Neuronal stem cell (in vitro differentiated cells): ENCODE measurements around the gene BRI3.
"Not testable (repeated sequence)": the region's sequence is repeated elsewhere in the genome, so short reads cannot be mapped to it uniquely, and the experiment has no call there.

Experiments
- DNase-seq: peaks from one replicate; pipeline ENCODE4 v3.0.0-alpha.2; 2013; ENCODE audit warnings: low spot score
- H2AFZ ChIP-seq: one replicate; pipeline ENCODE4 v1.6.1; 2013; ENCODE audit warnings: mild to moderate bottlenecking, low read length, inconsistent platforms
- H2AK5ac ChIP-seq: 2 replicates; pipeline ENCODE4 v1.6.1; 2013; ENCODE audit warnings: low read depth, mild to moderate bottlenecking, inconsistent platforms, low read length, moderate library complexity, mixed read lengths
- H2BK120ac ChIP-seq: 2 replicates; pipeline ENCODE4 v1.6.1; 2013; ENCODE audit warnings: low read depth, mild to moderate bottlenecking, inconsistent platforms, low read length, moderate library complexity, mixed read lengths
- H2BK12ac ChIP-seq: one replicate; pipeline ENCODE4 v1.6.1; 2013; ENCODE audit warnings: low read length, inconsistent platforms
- H2BK15ac ChIP-seq: 2 replicates; pipeline ENCODE4 v1.6.1; 2013; ENCODE audit warnings: mild to moderate bottlenecking, low read length, inconsistent platforms, mixed read lengths
- H2BK5ac ChIP-seq: one replicate; pipeline ENCODE4 v1.6.1; 2013; ENCODE audit warnings: inconsistent platforms, mild to moderate bottlenecking, low read length, moderate library complexity
- H3K14ac ChIP-seq: one replicate; pipeline ENCODE4 v1.6.1; 2013; ENCODE audit warnings: low read length, inconsistent platforms
- H3K18ac ChIP-seq: 2 replicates; pipeline ENCODE4 v1.6.1; 2013; ENCODE audit warnings: low read length, inconsistent platforms
- H3K23ac ChIP-seq: 2 replicates; pipeline ENCODE4 v1.6.1; 2013; ENCODE audit warnings: low read depth, mild to moderate bottlenecking, mixed read lengths, low read length, inconsistent platforms; ENCODE audit not compliant: poor library complexity
- H3K27ac ChIP-seq: replicated peaks from 3 replicates; pipeline ENCODE4 v1.5.1; 2013; ENCODE audit warnings: low read length, inconsistent platforms
- H3K27me3 ChIP-seq, 3 experiments: 2 replicates each; pipeline ENCODE4 v1.6.1; 2013; ENCODE audit warnings: low read length in 3 of 3, mild to moderate bottlenecking in 2 of 3, inconsistent platforms in 1 of 3, low read depth in 1 of 3, mixed read lengths in 1 of 3, moderate library complexity in 1 of 3; ENCODE audit not compliant: control insufficient read depth in 3 of 3, insufficient read depth in 3 of 3
- H3K36me3 ChIP-seq, 2 donors: replicated peaks in 1 of 2; 2 replicates each; pipeline ENCODE4 v1.6.1; 2013; ENCODE audit warnings: low read length in 2 of 2; ENCODE audit not compliant: control insufficient read depth in 2 of 2, insufficient read depth in 2 of 2
- H3K4ac ChIP-seq: 2 replicates; pipeline ENCODE4 v1.6.1; 2013; ENCODE audit warnings: inconsistent platforms, mild to moderate bottlenecking, low read length, moderate library complexity
- H3K4me1 ChIP-seq, 2 donors: 1 replicate in 1 of 2; 2 replicates in 1 of 2; pipeline ENCODE4 v1.6.1; 2013; ENCODE audit warnings: low read length in 2 of 2, low read depth in 1 of 2; ENCODE audit not compliant: control insufficient read depth in 2 of 2, insufficient read depth in 1 of 2
- H3K4me2 ChIP-seq: one replicate; pipeline ENCODE4 v1.6.1; 2013; ENCODE audit warnings: mild to moderate bottlenecking, low read length, inconsistent platforms; ENCODE audit not compliant: insufficient read depth, poor library complexity, severe bottlenecking
- H3K4me3 ChIP-seq, 2 donors: 2 replicates each; pipeline ENCODE4 v1.5.1; 2013; ENCODE audit warnings: low read length in 2 of 2, mild to moderate bottlenecking in 2 of 2, inconsistent platforms in 1 of 2, moderate library complexity in 1 of 2
- H3K79me1 ChIP-seq: one replicate; pipeline ENCODE4 v1.6.1; 2013; ENCODE audit warnings: low read depth, mild to moderate bottlenecking, inconsistent platforms, low read length, moderate library complexity
- H3K9ac ChIP-seq: one replicate; pipeline ENCODE4 v1.6.1; 2013; ENCODE audit warnings: mild to moderate bottlenecking, low read depth, low read length, inconsistent platforms; ENCODE audit not compliant: poor library complexity
- H3K9me3 ChIP-seq, 2 donors: replicated peaks in 1 of 2; 2 replicates each; pipeline versions ENCODE3 to v1.6.1; 2013; ENCODE audit warnings: low read length in 2 of 2, mild to moderate bottlenecking in 2 of 2, inconsistent platforms in 1 of 2, low read depth in 1 of 2, mixed read lengths in 1 of 2, moderate library complexity in 1 of 2; ENCODE audit not compliant: control insufficient read depth in 2 of 2, insufficient read depth in 1 of 2
- H4K8ac ChIP-seq: one replicate; pipeline ENCODE4 v1.6.1; 2013; ENCODE audit warnings: low read depth, mild to moderate bottlenecking, inconsistent platforms, low read length, moderate library complexity
- H4K91ac ChIP-seq: one replicate; pipeline ENCODE4 v1.6.1; 2013; ENCODE audit warnings: low read length, low read depth, mild to moderate bottlenecking, inconsistent platforms; ENCODE audit not compliant: poor library complexity
- WGBS, 2 donors: extraction: QIAGEN DNeasy Blood & Tissue Kit; methylation state at CpG; one replicate each; pipeline ENCODE4 v1.1.7; 2013; ENCODE audit warnings: missing lambda C conversion rate in 2 of 2, mixed read lengths in 1 of 2; ENCODE audit not compliant: insufficient read length in 2 of 2, insufficient replicate concordance in 1 of 2; ENCODE audit errors: extremely low coverage in 2 of 2; 5-methylcytosine and 5-hydroxymethylcytosine counted together

Gene BRI3

GRCh38 chr7:98315318-98315993, 34.0 kb downstream of the BRI3 start:
- no peak overlapping the region for H3K4me2 ChIP-seq
- no peak overlapping the region for H4K8ac ChIP-seq
- no peak overlapping the region for H2BK12ac ChIP-seq
- no peak overlapping the region for H3K23ac ChIP-seq
- no peak overlapping the region for H2BK15ac ChIP-seq
- H3K4me3 ChIP-seq = no peak overlapping the region
- no peak overlapping the region for H2BK5ac ChIP-seq
- H2BK120ac ChIP-seq = no peak overlapping the region
- peaks cover 0 to 1% of the 10 kb centered on the region in 2 donors for H3K9me3 ChIP-seq
- no peak overlapping the region for H3K9ac ChIP-seq
- H3K4me1 ChIP-seq = no peaks in the 10 kb centered on the region
- H3K18ac ChIP-seq = no peak overlapping the region
- H3K27me3 ChIP-seq = no peaks in the 10 kb centered on the region
- no CpG with 5 or more reads among the region's 13 CpGs for WGBS, 2 donors
- no peak overlapping the region for H3K14ac ChIP-seq
- no peaks in the 10 kb centered on the region for H3K79me1 ChIP-seq
- H2AK5ac ChIP-seq = no peak overlapping the region
- H3K36me3 ChIP-seq = peaks cover 0 to 7% of the 10 kb centered on the region in 2 donors
- H3K27ac ChIP-seq = no peak overlapping the region
- no peak overlapping the region for H3K4ac ChIP-seq
- no peak for DNase-seq
- H4K91ac ChIP-seq = no peak overlapping the region
- no peak overlapping the region for H2AFZ ChIP-seq

DNA sequence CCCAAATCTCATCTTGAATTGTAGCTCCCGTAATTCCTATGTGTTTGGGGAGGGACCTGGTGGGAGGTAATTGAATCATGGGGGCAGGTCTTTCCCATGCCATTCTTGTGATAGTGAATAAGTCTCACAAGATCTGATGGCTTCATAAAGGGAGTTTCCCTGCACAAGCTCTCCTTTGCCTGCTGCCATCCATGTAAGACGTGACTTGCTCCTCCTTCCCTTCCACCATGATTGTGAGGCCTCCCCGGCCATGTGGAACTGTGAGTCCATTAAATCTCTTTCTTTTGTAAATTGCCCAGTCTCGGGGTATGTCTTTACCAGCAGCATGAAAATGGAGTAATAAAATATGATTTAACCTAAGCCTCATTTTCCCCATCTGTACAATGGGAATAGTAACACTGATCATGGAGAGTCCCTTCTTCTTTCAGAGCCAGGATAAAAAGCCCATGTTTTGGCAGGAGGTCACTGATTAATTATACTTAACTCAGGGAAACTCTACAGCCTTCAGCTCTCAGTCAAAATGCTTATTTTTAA, 34.6 kb downstream of the BRI3 start:
- H4K8ac ChIP-seq, H4K91ac ChIP-seq, H2BK5ac ChIP-seq, H3K4ac ChIP-seq, H3K18ac ChIP-seq, H3K79me1 ChIP-seq, H3K23ac ChIP-seq, H3K14ac ChIP-seq, H3K27ac ChIP-seq, H2BK120ac ChIP-seq, H3K4me1 ChIP-seq, DNase-seq, H3K9me3 ChIP-seq, H3K9ac ChIP-seq, H2AFZ ChIP-seq, H3K36me3 ChIP-seq, H3K4me2 ChIP-seq, H2AK5ac ChIP-seq, H3K4me3 ChIP-seq, H2BK12ac ChIP-seq, H3K27me3 ChIP-seq, H2BK15ac ChIP-seq: not testable (repeated sequence)
- no CpG with 5 or more reads among the region's 4 CpGs for WGBS, 2 donors

DNA sequence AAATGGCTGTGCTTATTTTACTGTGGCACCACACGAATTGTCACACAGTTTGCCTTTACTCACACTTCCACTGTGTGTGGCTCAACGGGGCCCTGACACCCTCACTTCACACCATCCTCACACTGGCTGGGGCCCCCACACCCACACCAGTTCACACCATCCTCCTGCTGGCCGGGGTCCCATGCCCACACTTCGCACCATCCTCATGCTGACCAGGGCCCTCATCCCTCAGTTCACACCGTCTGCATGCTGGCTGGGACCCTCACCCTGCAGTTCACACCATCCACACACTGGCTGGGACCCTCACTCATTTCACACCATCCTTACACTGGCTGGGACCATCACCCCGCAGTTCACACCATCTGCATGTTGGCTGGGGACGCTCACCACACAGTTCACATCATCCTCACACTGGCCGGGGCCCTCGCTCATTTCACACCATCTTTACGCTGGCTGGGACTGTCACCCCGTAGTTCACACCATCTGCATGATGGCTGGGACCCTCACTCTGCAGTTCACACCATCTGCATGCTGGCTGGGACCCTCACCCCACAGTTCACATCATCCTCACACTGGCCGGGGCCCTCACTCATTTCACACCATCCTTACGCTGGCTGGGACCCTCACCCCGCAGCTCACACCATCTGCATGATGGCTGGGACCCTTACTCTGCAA, 36.0 kb downstream of the BRI3 start:
- Histone ChIP-seq H3K9me3 (peaks cover 0 to 1% of the 10 kb centered on the region in 2 donors), H3K4me1 (no peaks in the 10 kb centered on the region), H2BK12ac (no peak overlapping the region), H3K4me3 (no peak overlapping the region), H2BK15ac (peak overlapping the region; percentile 45), H2BK120ac (no peak overlapping the region), H2AFZ (no peak overlapping the region), H3K4me2 (no peak overlapping the region), H2AK5ac (no peak overlapping the region), H3K23ac (peak overlapping the region; percentile 16), H3K18ac (no peak overlapping the region), H3K79me1 (peaks cover 4% of the 10 kb centered on the region), H3K9ac (peak overlapping the region; percentile 53), H3K36me3 (peaks cover 0 to 5% of the 10 kb centered on the region in 2 donors), H3K27me3 (no peaks in the 10 kb centered on the region), H3K14ac (peak overlapping the region; percentile 61), H4K8ac (no peak overlapping the region), H4K91ac (no peak overlapping the region), H3K4ac (no peak overlapping the region), H3K27ac (no peak overlapping the region), H2BK5ac (no peak overlapping the region)
- no peak for DNase-seq
- WGBS, 2 donors = no CpG with 5 or more reads among the region's 14 CpGs

DNA sequence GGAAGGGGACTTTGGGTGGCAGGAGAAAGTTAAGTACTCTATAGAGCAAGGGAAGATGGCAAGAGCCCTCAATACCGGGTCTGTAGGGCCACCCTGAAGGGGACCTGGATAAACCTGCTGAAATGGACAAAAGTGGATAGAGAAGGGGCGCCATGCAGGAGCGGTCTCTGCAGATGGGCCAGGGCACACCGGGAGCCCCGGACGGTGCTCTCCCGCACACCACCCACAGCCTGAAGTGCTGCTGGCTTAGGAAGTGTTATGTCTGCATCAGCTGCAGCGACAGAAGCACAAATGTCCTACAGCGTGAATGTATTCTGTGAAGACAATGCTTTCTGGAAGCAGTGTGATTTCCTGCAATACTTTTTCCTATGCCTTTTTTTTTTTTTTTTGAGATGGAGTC, 37.7 kb downstream of the BRI3 start:
- no peak overlapping the region for H3K27ac ChIP-seq
- peaks cover 0 to 5% of the 10 kb centered on the region in 2 donors for H3K36me3 ChIP-seq
- H3K4me3 ChIP-seq = no peak overlapping the region
- H3K27me3 ChIP-seq = peaks cover 0 to 11% (median 0%) of the 10 kb centered on the region in 3 experiments
- H3K18ac ChIP-seq = no peak overlapping the region
- no peak overlapping the region for H4K8ac ChIP-seq
- no peak for DNase-seq
- no peak overlapping the region for H3K9ac ChIP-seq
- no peak overlapping the region for H3K4me2 ChIP-seq
- H4K91ac ChIP-seq = no peak overlapping the region
- H3K4ac ChIP-seq = no peak overlapping the region
- no peak overlapping the region for H2BK5ac ChIP-seq
- no peak overlapping the region for H2BK12ac ChIP-seq
- no peak overlapping the region for H2BK15ac ChIP-seq
- WGBS, 2 donors = no CpG with 5 or more reads among the region's 9 CpGs
- H3K23ac ChIP-seq = no peak overlapping the region
- H2AK5ac ChIP-seq = no peak overlapping the region
- no peak overlapping the region for H2AFZ ChIP-seq
- peaks cover 4% of the 10 kb centered on the region for H3K79me1 ChIP-seq
- H3K9me3 ChIP-seq = peaks cover 0 to 1% of the 10 kb centered on the region in 2 donors
- no peak overlapping the region for H3K14ac ChIP-seq
- no peak overlapping the region for H2BK120ac ChIP-seq
- H3K4me1 ChIP-seq = peaks cover 0 to 6% of the 10 kb centered on the region in 2 donors
